IPS-20b (cell line): ENCODE data around the gene C5.

Source experiments
- H3K27ac ChIP-seq: one replicate; pipeline ENCODE4 v1.5.1; 2013; ENCODE audit warnings: low read length
- H3K27me3 ChIP-seq: 2 replicates; pipeline ENCODE4 v1.6.1; 2013; ENCODE audit warnings: mild to moderate bottlenecking, low read length, inconsistent platforms; ENCODE audit not compliant: insufficient read depth
- H3K36me3 ChIP-seq: 2 replicates; pipeline ENCODE4 v1.6.1; 2013; ENCODE audit warnings: low read depth, mild to moderate bottlenecking, inconsistent platforms, low read length, moderate library complexity; ENCODE audit not compliant: insufficient read depth
- H3K4me1 ChIP-seq: 2 replicates; pipeline ENCODE4 v1.6.1; 2013; ENCODE audit warnings: mild to moderate bottlenecking, control low read depth, inconsistent platforms, low read length, moderate library complexity; ENCODE audit not compliant: insufficient read depth
- H3K4me3 ChIP-seq: 2 replicates; pipeline ENCODE4 v1.5.1; 2013; ENCODE audit warnings: mild to moderate bottlenecking, low read length, inconsistent platforms
- H3K9ac ChIP-seq: 2 replicates; pipeline ENCODE4 v1.6.1; 2013; ENCODE audit warnings: low read depth, mild to moderate bottlenecking, inconsistent platforms, low read length, moderate library complexity
- H3K9me3 ChIP-seq: 2 replicates; pipeline ENCODE4 v1.6.1; 2013; ENCODE audit warnings: mild to moderate bottlenecking, low read depth, low read length, inconsistent platforms; ENCODE audit not compliant: insufficient read depth

The C5 gene

DNA sequence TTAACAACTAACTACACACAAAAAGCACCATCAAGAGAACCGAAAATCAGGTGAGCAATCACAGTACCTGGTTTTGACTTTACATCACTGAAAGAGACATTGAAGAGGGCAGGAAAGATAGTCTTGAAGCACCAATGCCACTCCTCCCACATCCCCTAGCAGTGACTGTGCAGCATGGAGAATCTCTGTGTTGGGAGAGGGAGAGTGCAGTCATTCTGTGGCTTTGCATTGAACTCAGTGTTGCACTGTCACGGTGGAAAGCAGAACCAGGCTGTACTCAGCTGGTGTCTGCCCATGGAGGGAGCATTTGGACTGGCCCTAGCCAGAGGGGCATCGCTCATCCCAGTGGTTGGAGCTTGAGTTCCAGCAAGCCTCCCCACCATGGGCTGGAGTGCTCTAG is 40.4 kb downstream of the C5 start:
- Histone ChIP-seq H3K9me3 (no peaks in the 10 kb centered on the region), H3K9ac (no peak overlapping the region), H3K27ac (no peak overlapping the region), H3K4me1 (no peaks in the 10 kb centered on the region), H3K36me3 (no peaks in the 10 kb centered on the region), H3K4me3 (no peak overlapping the region), H3K27me3 (no peaks in the 10 kb centered on the region)

DNA sequence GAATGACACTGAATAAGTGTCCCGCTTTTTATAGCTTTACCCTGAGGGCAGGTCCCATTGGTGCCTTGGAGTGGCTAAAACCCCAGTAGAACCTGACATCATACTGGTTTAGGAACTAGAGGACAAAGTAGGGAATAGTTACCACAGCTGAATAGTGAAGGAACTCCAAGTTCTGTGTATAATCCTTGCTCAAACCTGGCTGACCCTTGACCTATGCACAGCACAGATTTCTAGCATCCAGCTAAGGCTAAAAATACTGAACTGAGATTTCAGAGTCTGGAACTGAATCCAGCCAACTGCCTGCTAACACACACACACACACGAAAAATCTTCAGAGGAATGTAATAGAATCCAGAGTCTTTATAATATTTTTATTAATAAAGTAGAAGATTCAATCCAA is 50.8 kb downstream of the C5 start:
- H3K9ac ChIP-seq, result no peak overlapping the region
- no peaks in the 10 kb centered on the region for H3K36me3 ChIP-seq
- no peak overlapping the region for H3K4me3 ChIP-seq
- H3K9me3 ChIP-seq, result no peaks in the 10 kb centered on the region
- peaks cover 3% of the 10 kb centered on the region; the same call in 1 of the 2 replicates for H3K4me1 ChIP-seq
- no peak overlapping the region for H3K27ac ChIP-seq
- no peaks in the 10 kb centered on the region for H3K27me3 ChIP-seq

DNA sequence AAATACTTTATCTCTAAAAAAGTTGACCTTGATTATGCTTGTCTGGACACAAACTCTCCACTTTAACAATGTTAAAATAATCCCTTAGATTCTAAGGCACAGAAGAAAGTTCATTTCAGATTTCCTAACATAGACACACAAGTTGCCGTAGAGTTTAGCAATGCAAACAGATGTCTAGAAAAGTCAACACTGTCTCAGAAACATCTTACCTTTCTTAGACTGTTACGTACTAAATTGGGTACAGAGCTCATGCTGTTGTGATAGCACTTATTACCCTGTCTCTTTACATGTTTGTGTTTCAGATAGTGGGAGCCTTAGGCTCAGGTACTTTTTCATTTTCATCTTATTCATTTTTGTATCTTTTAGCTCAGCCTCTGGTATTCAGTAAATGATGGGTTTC is 52.0 kb downstream of the C5 start:
- no peak overlapping the region for H3K9ac ChIP-seq
- peaks cover 3% of the 10 kb centered on the region; the same call in 1 of the 2 replicates for H3K4me1 ChIP-seq
- H3K27me3 ChIP-seq, result no peaks in the 10 kb centered on the region
- no peak overlapping the region for H3K4me3 ChIP-seq
- H3K27ac ChIP-seq, result no peak overlapping the region
- H3K36me3 ChIP-seq, result no peaks in the 10 kb centered on the region
- no peaks in the 10 kb centered on the region for H3K9me3 ChIP-seq

DNA sequence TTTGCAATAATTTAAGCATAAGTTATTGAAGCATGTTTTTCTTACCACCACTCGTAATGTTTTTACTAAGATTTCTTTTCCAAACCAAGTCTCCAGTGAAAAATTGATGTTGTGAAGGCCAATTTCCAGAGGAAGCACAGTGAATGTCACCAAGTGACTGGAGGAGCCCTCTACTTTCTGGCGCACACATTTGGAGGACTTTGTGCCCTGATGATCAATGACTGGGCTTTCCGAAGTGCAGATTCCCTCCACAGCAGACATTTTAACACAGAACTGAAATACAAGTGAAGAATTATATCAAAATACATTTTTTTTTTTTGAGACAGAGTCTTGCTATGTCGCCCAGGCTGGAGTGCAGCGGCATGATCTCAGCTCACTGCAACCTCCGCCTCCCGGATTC is 52.6 kb downstream of the C5 start:
- no peak overlapping the region for H3K4me3 ChIP-seq
- no peaks in the 10 kb centered on the region for H3K36me3 ChIP-seq
- H3K4me1 ChIP-seq, result peaks cover 3% of the 10 kb centered on the region; the same call in 1 of the 2 replicates
- no peaks in the 10 kb centered on the region for H3K27me3 ChIP-seq
- no peak overlapping the region for H3K9ac ChIP-seq
- H3K9me3 ChIP-seq, result no peaks in the 10 kb centered on the region
- H3K27ac ChIP-seq, result no peak overlapping the region

DNA sequence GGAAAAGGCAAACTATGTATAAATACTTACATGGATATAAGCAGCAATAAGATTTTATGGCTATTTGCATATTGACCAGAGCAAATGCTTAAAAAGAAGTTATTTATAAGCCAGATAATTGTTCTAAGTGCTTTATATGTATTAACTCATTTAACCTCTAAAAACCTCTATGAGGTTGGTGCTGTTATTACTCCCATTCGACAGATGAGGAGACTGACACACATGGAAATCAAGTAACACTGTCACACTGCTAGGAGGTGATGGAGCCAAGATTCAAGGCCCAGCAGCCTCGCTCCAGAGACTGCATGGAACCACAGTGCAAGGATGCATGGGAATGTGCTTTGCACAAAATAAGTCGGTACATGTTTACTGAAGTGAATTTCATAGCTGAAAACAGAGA is 53.7 kb downstream of the C5 start:
- Histone ChIP-seq H3K36me3 (no peaks in the 10 kb centered on the region), H3K27me3 (no peaks in the 10 kb centered on the region), H3K9ac (no peak overlapping the region), H3K4me1 (peaks cover 6% of the 10 kb centered on the region; the same call in 1 of the 2 replicates), H3K9me3 (no peaks in the 10 kb centered on the region), H3K4me3 (no peak overlapping the region), H3K27ac (no peak overlapping the region)

DNA sequence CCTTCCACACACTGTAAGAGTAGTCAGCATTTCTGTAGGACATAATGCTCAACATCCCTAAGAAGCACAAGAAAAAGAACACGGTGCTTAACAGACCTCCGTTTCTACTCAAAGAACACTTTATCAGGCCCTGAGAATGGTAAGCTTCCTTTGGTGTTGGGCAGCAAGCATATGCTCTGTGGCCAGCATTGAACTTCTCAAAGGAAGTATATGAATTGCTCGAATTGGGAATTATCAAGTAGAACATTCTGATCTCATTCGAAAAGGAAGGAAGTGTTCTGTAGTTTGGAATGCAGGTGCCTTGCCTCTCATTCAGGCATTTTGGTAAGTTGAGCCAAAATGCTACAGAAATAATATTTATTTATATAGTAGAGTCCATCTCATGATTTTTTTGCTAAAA is 61.0 kb downstream of the C5 start:
- Histone ChIP-seq H3K27me3 (no peaks in the 10 kb centered on the region), H3K9ac (no peak overlapping the region), H3K4me1 (peaks cover 3% of the 10 kb centered on the region; the same call in 1 of the 2 replicates), H3K9me3 (no peaks in the 10 kb centered on the region), H3K27ac (no peak overlapping the region), H3K36me3 (no peaks in the 10 kb centered on the region), H3K4me3 (no peak overlapping the region)

DNA sequence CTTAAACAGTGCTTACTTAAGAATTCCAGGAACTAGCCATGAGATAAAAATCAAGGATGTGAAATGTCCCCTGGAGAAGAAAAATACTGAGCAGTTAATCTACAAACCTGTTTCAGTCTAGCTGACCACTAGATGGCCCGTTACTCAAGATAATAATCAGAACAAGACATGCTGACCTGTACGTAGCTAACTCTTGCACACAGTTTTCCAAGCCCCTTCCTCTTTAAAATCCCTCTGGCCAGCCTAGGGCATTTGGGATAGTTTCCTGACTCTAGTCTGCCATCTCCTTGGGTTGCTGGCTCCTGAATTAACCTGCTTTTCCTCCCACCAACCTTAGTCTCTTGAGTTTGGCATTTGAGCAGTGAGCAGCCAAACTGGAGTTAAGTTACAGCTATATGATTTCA is 64.3 kb downstream of the C5 start:
- Histone ChIP-seq H3K27ac (no peak overlapping the region), H3K4me3 (no peak overlapping the region), H3K4me1 (no peaks in the 10 kb centered on the region), H3K36me3 (no peaks in the 10 kb centered on the region), H3K27me3 (no peaks in the 10 kb centered on the region), H3K9ac (no peak overlapping the region), H3K9me3 (no peaks in the 10 kb centered on the region)

DNA sequence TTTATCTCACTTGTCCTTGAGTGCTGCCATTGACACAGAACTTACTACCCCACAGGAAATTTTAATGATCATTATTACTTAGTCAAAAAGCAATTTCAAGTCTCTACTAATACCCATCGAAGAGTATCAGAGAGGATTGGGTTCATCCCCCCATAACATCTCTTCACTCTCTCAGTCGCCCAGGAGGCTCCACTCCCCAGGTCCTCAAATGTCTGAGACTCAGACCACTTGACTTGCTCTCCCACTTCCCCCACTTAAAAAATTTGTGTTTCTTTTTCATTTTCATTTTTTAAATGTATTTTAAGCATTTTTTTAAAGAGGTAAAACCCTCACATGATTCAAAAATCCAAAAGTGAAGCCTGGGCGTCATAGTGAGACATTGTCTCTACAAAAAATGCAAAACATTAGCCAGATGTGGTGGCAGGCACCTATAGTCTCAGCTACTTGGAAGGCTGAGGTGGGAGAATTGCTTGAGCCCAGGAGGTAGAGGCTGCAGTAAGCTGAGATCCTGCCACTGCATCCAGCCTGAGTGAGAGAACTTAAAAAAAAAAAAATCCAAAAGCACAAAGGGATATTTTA is 66.7 kb downstream of the C5 start:
- Histone ChIP-seq H3K36me3 (no peaks in the 10 kb centered on the region), H3K9ac (no peak overlapping the region), H3K27ac (no peak overlapping the region), H3K4me1 (no peaks in the 10 kb centered on the region), H3K27me3 (no peaks in the 10 kb centered on the region), H3K9me3 (no peaks in the 10 kb centered on the region), H3K4me3 (no peak overlapping the region)

DNA sequence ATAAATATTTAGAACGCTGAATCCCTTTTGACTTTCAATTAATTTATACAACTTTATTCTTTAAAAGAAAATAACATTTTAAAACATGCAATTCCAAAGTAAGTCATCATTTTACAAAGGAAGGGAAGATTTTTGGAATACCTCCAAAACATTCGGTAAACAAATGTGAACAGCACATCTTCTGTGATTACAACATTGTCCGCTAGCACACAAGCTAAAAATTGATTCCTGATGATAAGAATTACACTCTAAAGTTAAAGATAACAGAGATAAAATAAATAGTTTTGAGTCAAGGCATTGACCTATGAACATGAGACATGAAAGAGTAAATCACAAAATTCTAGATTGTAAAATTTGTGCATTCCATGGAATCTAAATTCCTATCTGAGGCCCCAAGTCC is 67.2 kb downstream of the C5 start:
- Histone ChIP-seq H3K9ac (no peak overlapping the region), H3K4me1 (no peaks in the 10 kb centered on the region), H3K27me3 (no peaks in the 10 kb centered on the region), H3K9me3 (no peaks in the 10 kb centered on the region), H3K4me3 (no peak overlapping the region), H3K36me3 (no peaks in the 10 kb centered on the region), H3K27ac (no peak overlapping the region)

DNA sequence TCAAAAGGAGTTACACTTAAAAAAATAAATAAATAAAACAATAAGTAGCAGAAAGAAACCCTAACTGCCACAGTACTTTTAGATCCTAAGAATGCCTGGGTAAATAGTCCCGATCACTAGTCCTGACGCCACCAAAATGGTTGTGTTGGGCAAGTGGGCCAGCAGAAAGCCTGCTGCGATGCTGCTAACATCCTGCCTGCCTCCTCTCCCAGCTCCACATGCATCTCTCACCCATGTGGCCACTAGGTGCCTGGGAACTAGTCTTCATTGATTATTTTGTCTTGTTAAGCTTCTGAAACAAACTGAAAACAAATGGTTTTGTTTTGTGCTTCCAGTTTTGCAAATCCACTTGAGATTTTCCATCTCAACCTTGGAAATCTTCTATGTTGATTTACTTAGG is 69.1 kb downstream of the C5 start:
- no peaks in the 10 kb centered on the region for H3K36me3 ChIP-seq
- no peaks in the 10 kb centered on the region for H3K27me3 ChIP-seq
- H3K27ac ChIP-seq, result no peak overlapping the region
- no peak overlapping the region for H3K4me3 ChIP-seq
- no peaks in the 10 kb centered on the region for H3K9me3 ChIP-seq
- no peaks in the 10 kb centered on the region for H3K4me1 ChIP-seq
- no peak overlapping the region for H3K9ac ChIP-seq

DNA sequence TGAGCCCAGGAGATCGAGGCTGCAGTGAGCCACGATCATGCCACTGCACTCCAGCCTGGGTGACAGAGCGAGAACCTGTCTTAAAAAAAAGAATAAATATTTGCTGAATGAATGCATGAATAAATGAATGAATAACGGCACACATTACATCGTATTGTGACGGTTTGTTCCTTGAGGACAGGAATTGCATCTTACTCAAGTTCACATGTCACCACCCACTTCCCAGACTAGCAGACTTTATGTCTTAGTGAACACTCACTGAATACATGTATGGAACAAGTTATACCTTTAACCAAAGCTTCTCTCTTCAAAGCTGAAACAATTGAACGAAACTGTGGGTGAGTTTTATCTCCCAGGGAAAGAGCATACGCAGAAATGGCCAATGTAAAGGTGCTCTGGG is 70.3 kb downstream of the C5 start:
- Histone ChIP-seq H3K4me1 (no peaks in the 10 kb centered on the region), H3K4me3 (no peak overlapping the region), H3K27ac (no peak overlapping the region), H3K36me3 (no peaks in the 10 kb centered on the region), H3K9me3 (no peaks in the 10 kb centered on the region), H3K9ac (no peak overlapping the region), H3K27me3 (no peaks in the 10 kb centered on the region)

DNA sequence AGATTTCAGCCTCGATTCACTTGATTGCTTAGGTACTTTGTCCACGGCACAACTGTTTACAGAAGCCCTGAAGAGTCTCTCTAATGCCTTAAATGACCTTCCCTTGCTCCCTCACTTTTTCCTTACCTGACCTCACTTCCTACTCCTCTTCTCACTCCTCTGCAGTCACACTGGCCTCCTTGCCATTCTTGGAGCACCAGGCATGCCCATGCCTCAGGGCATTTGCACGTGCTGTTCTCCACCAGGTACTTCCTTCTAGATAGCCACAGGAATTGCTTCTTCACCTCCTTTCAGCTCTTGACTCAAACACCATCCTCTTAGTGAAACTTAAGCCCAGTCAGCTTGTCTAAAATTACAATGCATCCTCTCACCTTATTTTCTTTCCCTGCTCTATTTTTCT is 71.1 kb downstream of the C5 start:
- Histone ChIP-seq H3K27me3 (no peaks in the 10 kb centered on the region), H3K9ac (no peak overlapping the region), H3K27ac (no peak overlapping the region), H3K4me1 (no peaks in the 10 kb centered on the region), H3K9me3 (no peaks in the 10 kb centered on the region), H3K4me3 (no peak overlapping the region), H3K36me3 (no peaks in the 10 kb centered on the region)

DNA sequence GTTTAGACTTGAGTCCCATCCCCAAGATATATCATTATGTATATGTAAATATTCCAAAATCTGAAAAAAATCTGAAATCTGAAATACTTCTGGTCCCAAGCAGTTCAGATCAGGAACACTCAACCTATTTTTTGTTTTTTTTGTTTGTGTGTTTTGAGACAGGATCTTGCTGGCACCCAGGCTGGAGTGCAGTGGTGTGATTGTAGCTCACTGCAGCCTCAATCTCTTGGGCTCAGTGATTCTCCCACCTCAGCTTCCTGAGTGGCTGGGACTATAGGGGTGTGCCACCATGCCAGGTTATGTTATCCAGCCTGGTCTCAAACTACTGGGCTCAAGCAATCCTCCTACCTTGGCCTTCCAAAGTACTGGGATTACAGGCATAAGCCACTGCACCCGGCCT is 72.8 kb downstream of the C5 start:
- H3K4me3 ChIP-seq, result no peak overlapping the region

More for the DNA sequence above, 72.8 kb downstream of the C5 start:
- H3K4me1 ChIP-seq, result no peaks in the 10 kb centered on the region
- no peaks in the 10 kb centered on the region for H3K9me3 ChIP-seq
- H3K27ac ChIP-seq, result no peak overlapping the region
- no peaks in the 10 kb centered on the region for H3K27me3 ChIP-seq
- H3K9ac ChIP-seq, result no peak overlapping the region
- no peaks in the 10 kb centered on the region for H3K36me3 ChIP-seq
